Astrocyte (in vitro differentiated cells and primary cell): ENCODE measurements around the gene TMEM74B. TPM values are rescaled to one million over a fixed set of nuclear protein-coding genes. Genes with fewer than 3 reads are reported as not detected.

ENCODE experiments used
- DNase-seq: peaks from one replicate; pipeline ENCODE4 v3.0.0-alpha.2; 2010; ENCODE audit warnings: low read depth
- FAIRE-seq: peaks from 2 replicates; lab custom pipeline; 2011; peaks lifted over from hg19 to GRCh38; lab: Jason Lieb, UNC
- H2AFZ ChIP-seq: 2 replicates; pipeline ENCODE4 v1.6.0; 2012; ENCODE audit warnings: low read depth, low read length, inconsistent platforms
- H3K27ac ChIP-seq: 2 replicates; pipeline ENCODE4 v1.5.1; 2011; ENCODE audit warnings: low read depth, low read length, inconsistent platforms
- H3K27me3 ChIP-seq: 2 replicates; pipeline ENCODE4 v1.6.0; 2011; ENCODE audit warnings: low read length, inconsistent platforms; ENCODE audit not compliant: insufficient read depth
- H3K36me3 ChIP-seq: 2 replicates; pipeline ENCODE4 v1.5.1; 2011; ENCODE audit warnings: low read length, inconsistent platforms; ENCODE audit not compliant: insufficient read depth
- H3K4me1 ChIP-seq: 2 replicates; pipeline ENCODE4 v1.5.1; 2011; ENCODE audit warnings: low read length, inconsistent platforms; ENCODE audit not compliant: insufficient read depth
- H3K4me2 ChIP-seq: 2 replicates; pipeline ENCODE4 v1.6.0; 2012; ENCODE audit warnings: low read length, inconsistent platforms
- H3K4me3 ChIP-seq: 2 replicates; pipeline ENCODE4 v1.5.1; 2011; ENCODE audit warnings: low read depth, mild to moderate bottlenecking, low read length, inconsistent platforms; ENCODE audit not compliant: insufficient read depth
- H3K79me2 ChIP-seq: 2 replicates; pipeline ENCODE4 v1.6.0; 2012; ENCODE audit warnings: mild to moderate bottlenecking, low read length, inconsistent platforms; ENCODE audit not compliant: insufficient read depth
- H3K9ac ChIP-seq: 2 replicates; pipeline ENCODE4 v1.6.0; 2012; ENCODE audit warnings: mild to moderate bottlenecking, low read length, inconsistent platforms
- H3K9me3 ChIP-seq: 2 replicates; pipeline ENCODE4 v1.5.1; 2012; ENCODE audit warnings: low read depth, mild to moderate bottlenecking, low read length, inconsistent platforms; ENCODE audit not compliant: insufficient read depth
- H4K20me1 ChIP-seq: 2 replicates; pipeline ENCODE4 v1.6.0; 2012; ENCODE audit warnings: low read length, inconsistent platforms; ENCODE audit not compliant: insufficient read depth
- H3K27ac Mint-ChIP-seq: one replicate; pipeline ENCODE4 v1.8.0; 2021; ENCODE audit warnings: mild to moderate bottlenecking, mixed read lengths; ENCODE audit not compliant: unreplicated experiment
- H3K27me3 Mint-ChIP-seq: one replicate; pipeline ENCODE4 v1.8.0; 2021; ENCODE audit warnings: low read depth, mixed read lengths; ENCODE audit not compliant: unreplicated experiment
- H3K36me3 Mint-ChIP-seq: one replicate; pipeline ENCODE4 v1.8.0; 2021; ENCODE audit warnings: low read depth, mixed read lengths; ENCODE audit not compliant: unreplicated experiment
- H3K4me1 Mint-ChIP-seq: one replicate; pipeline ENCODE4 v1.8.0; 2021; ENCODE audit warnings: low read depth, mixed read lengths; ENCODE audit not compliant: unreplicated experiment
- H3K4me3 Mint-ChIP-seq: one replicate; pipeline ENCODE4 v1.8.0; 2021; ENCODE audit warnings: mild to moderate bottlenecking, moderate library complexity, mixed read lengths; ENCODE audit not compliant: unreplicated experiment
- H3K9me3 Mint-ChIP-seq: one replicate; pipeline ENCODE4 v1.8.0; 2021; ENCODE audit warnings: mild to moderate bottlenecking, mixed read lengths; ENCODE audit not compliant: unreplicated experiment
- EZH2 ChIP-seq: IDR thresholded peaks from 2 replicates; pipeline ENCODE4 v1.6.1; 2012; ENCODE audit warnings: mild to moderate bottlenecking, low read length, inconsistent platforms; ENCODE audit not compliant: insufficient read depth
- total RNA-seq: library from RNA; stranded (reverse); gene quantifications from 2 replicates; pipeline ENCODE4 v1.2.1, GENCODE V29; 2021
- TF ChIP-seq, protein P1 (sequence below): IDR thresholded peaks from 2 replicates; pipeline ENCODE4 v1.5.1; 2011; ENCODE audit warnings: low read depth, mild to moderate bottlenecking, inconsistent platforms, low read length, moderate library complexity; ENCODE audit not compliant: insufficient read depth

TMEM74B gene
- total RNA-seq, 1 donor from 2014 or later: 2.1 TPM

DNA sequence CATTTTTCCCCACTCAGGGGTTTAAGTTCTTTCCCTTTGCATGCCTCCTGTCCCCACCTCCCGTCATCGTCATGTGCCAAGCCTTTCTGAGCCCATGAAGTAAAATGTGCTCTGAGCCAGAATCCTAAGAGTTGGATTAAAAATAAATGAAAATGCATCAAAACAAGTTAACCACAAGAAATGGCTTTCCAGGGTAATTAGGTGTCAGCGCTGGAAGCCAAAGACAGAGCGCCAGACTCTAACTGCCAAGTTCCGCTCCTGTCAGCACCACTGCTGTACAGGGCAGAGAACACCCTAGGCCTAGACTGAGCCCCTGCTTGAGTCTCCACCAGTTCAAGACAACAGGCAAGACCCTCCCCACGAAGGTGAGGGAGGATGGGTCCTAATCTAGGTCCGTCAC lies 13.0 kb upstream of the TMEM74B start:
- Mint-ChIP-seq H3K9me3 (no peaks in the 10 kb centered on the region), H3K4me1 (no peaks in the 10 kb centered on the region), H3K27me3 (peaks cover 27% of the 10 kb centered on the region), H3K4me3 (no peak overlapping the region), H3K36me3 (peaks cover 3% of the 10 kb centered on the region), H3K27ac (no peak overlapping the region)
- Histone ChIP-seq H3K9ac (no peak overlapping the region), H3K79me2 (no peaks in the 10 kb centered on the region), H2AFZ (no peak overlapping the region), H3K4me1 (no peaks in the 10 kb centered on the region), H3K27ac (no peak overlapping the region), H4K20me1 (no peaks in the 10 kb centered on the region), H3K36me3 (no peaks in the 10 kb centered on the region), H3K4me2 (no peak overlapping the region), H3K9me3 (no peaks in the 10 kb centered on the region), H3K27me3 (no peaks in the 10 kb centered on the region), H3K4me3 (no peak overlapping the region)
- DNase-seq (no peak), FAIRE-seq (no peak)
- TF ChIP-seq, protein P1, sequence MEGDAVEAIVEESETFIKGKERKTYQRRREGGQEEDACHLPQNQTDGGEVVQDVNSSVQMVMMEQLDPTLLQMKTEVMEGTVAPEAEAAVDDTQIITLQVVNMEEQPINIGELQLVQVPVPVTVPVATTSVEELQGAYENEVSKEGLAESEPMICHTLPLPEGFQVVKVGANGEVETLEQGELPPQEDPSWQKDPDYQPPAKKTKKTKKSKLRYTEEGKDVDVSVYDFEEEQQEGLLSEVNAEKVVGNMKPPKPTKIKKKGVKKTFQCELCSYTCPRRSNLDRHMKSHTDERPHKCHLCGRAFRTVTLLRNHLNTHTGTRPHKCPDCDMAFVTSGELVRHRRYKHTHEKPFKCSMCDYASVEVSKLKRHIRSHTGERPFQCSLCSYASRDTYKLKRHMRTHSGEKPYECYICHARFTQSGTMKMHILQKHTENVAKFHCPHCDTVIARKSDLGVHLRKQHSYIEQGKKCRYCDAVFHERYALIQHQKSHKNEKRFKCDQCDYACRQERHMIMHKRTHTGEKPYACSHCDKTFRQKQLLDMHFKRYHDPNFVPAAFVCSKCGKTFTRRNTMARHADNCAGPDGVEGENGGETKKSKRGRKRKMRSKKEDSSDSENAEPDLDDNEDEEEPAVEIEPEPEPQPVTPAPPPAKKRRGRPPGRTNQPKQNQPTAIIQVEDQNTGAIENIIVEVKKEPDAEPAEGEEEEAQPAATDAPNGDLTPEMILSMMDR: no peak
- no peak for TF ChIP-seq EZH2

DNA sequence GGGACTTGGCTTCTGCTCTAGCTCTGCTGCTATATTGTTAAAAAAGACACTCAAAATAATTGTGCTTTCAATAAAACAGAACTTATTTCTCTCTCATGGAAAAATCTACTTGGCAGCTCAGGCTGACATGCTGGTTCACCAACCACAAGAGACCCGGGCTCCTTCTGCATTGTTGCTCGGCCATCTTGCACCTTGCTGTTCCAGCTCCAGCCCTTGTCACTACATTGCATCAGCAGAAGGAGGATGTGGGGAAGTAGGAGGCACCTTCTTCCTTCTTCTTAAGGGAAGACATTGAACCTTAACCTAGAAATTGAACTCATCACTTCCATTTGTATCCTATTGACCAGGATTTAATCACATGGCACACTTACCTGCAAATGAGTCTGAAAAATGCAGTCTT lies 11.9 kb upstream of the TMEM74B start:
- peaks cover 3% of the 10 kb centered on the region for H3K36me3 Mint-ChIP-seq

DNA sequence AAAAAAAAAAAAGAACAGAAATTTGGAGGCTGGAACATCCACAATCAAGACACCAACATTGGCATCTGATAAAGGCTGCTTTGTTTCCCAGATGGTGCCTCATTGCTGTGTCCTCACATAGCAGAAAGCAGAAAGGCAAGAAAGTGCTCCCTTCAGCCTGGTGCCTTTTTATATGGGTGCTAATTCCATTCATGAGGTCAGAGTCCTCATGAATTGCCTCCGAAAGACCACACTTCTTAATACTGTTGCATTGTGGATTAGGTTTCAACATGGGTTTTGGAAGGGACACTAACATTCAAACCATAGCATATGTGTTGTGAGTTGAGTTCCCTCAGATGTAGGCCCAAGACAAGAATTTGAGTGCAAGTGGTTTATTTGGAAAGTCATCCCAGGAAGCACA lies 10.4 kb upstream of the TMEM74B start:
- Histone ChIP-seq H4K20me1 (no peaks in the 10 kb centered on the region), H3K79me2 (no peaks in the 10 kb centered on the region), H3K4me1 (no peaks in the 10 kb centered on the region), H2AFZ (no peak overlapping the region), H3K27ac (no peak overlapping the region), H3K4me2 (no peak overlapping the region), H3K9me3 (no peaks in the 10 kb centered on the region), H3K9ac (no peak overlapping the region), H3K4me3 (no peak overlapping the region), H3K27me3 (peaks cover 5% of the 10 kb centered on the region), H3K36me3 (no peaks in the 10 kb centered on the region)
- TF ChIP-seq, protein P1: no peak
- TF ChIP-seq EZH2: no peak
- Mint-ChIP-seq H3K4me1 (no peaks in the 10 kb centered on the region), H3K36me3 (peaks cover 3% of the 10 kb centered on the region), H3K27me3 (peaks cover 37% of the 10 kb centered on the region), H3K9me3 (peaks cover 2% of the 10 kb centered on the region), H3K4me3 (no peak overlapping the region), H3K27ac (no peak overlapping the region)
- FAIRE-seq (no peak), DNase-seq (no peak)

More for the DNA sequence above, 11.9 kb upstream of the TMEM74B start:
- Mint-ChIP-seq H3K27ac (no peak overlapping the region), H3K4me3 (no peak overlapping the region), H3K4me1 (no peaks in the 10 kb centered on the region), H3K27me3 (peaks cover 27% of the 10 kb centered on the region), H3K9me3 (no peaks in the 10 kb centered on the region)
- TF ChIP-seq, protein P1: no peak
- TF ChIP-seq EZH2: no peak
- Histone ChIP-seq H3K9ac (no peak overlapping the region), H3K4me2 (no peak overlapping the region), H3K27me3 (no peaks in the 10 kb centered on the region), H3K4me3 (no peak overlapping the region), H3K79me2 (no peaks in the 10 kb centered on the region), H3K36me3 (no peaks in the 10 kb centered on the region), H2AFZ (no peak overlapping the region), H3K9me3 (no peaks in the 10 kb centered on the region), H3K27ac (no peak overlapping the region), H4K20me1 (no peaks in the 10 kb centered on the region), H3K4me1 (no peaks in the 10 kb centered on the region)
- no peak for DNase-seq
- no peak for FAIRE-seq
